HFF-Myc (cell line): Measurements from ENCODE around the gene EGR4.

Experiments
- DNase-seq: peaks from one replicate; pipeline ENCODE4 v3.0.0-alpha.2; 2011; ENCODE audit warnings: low read depth; ENCODE audit errors: extremely low read depth
- H3K4me3 ChIP-seq: replicated peaks from 2 replicates; pipeline ENCODE4 v1.5.1; 2011; ENCODE audit warnings: low read depth, mild to moderate bottlenecking, control low read depth, low read length
- CTCF ChIP-seq: IDR thresholded peaks from 2 replicates; pipeline ENCODE4 v1.5.1; 2012; ENCODE audit warnings: mild to moderate bottlenecking, low read depth, low read length, control low read depth; ENCODE audit errors: missing control alignments

Gene EGR4

GRCh38 chr2:73255007-73255644 is 38.2 kb downstream of the EGR4 start:
- H3K4me3 ChIP-seq: no peak overlapping the region
- TF ChIP-seq CTCF: no peak
- DNase-seq: no peak

- DNase-seq: no peak
- no peak for TF ChIP-seq CTCF
- no peak overlapping the region for H3K4me3 ChIP-seq
Observed at GRCh38 chr2:73254343-73255006, 38.9 kb downstream of the EGR4 start.

- TF ChIP-seq CTCF: no peak
- no peak for DNase-seq
- H3K4me3 ChIP-seq: no peak overlapping the region
Observed at GRCh38 chr2:73253901-73254300, 39.4 kb downstream of the EGR4 start.

- DNase-seq: no peak
- H3K4me3 ChIP-seq: no peak overlapping the region
- TF ChIP-seq CTCF: no peak
Observed at GRCh38 chr2:73253400-73253799, 39.9 kb downstream of the EGR4 start.

GRCh38 chr2:73252238-73253027 is 40.9 kb downstream of the EGR4 start:
- H3K4me3 ChIP-seq: no peak overlapping the region
- no peak for TF ChIP-seq CTCF
- DNase-seq: no peak

GRCh38 chr2:73250872-73251846 is 42.2 kb downstream of the EGR4 start:
- H3K4me3 ChIP-seq: no peak overlapping the region
- DNase-seq: no peak
- no peak for TF ChIP-seq CTCF
